ENCODE results near the gene ZNF346.
A peak's percentile ranks its signal among the peaks of the same experiment; 100 is the strongest.

The ZNF346 gene

DNA sequence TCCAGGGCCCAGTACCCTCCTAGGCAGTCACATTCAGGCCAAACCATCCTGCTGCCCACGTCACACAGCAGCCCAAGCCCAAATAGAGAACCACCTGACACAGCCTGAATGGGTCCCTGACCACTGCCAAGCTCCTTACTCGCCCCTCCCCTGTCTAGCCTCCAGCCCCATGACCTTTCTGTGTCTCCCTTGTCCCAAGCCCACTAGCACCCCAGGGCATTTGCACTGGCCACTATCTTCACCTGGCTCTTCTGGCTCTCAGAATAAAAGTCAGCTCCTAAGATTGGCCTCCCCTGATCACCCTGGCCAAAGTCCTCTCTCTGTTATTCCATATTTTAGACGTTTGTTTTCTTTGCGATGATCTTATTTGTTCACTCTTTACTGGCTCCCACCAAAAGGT is 84.7 kb downstream of the ZNF346 start:
- ATAC-seq (no peak), DNase-seq (no peak)
- Mint-ChIP-seq H3K9me3 (no peaks in the 10 kb centered on the region), H3K4me3 (no peak overlapping the region), H3K27ac (no peak overlapping the region), H3K4me1 (peaks cover 6% of the 10 kb centered on the region), H3K27me3 (peaks cover 13% of the 10 kb centered on the region)

DNA sequence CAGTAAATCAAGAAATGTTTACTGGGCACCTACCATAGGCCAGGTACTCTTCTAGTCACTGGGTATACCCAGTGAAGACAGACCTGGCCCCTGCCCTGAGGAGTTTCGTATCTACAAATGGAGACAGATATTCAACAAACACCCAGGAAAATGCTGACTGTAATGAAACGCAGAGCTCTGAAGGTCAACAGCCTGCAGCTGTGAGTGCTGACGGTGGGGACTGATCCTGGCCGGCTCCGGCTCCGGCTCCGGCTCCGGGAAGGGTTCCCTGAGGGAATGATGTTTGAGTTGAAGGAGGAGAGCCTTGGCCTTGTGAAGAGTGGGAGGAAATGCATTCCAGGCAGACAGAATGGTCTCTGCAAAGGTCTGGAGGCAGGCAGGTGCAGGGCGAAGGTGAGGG is 87.3 kb downstream of the ZNF346 start:
- Mint-ChIP-seq H3K4me3 (no peak overlapping the region), H3K4me1 (peaks cover 15% of the 10 kb centered on the region), H3K27me3 (no peaks in the 10 kb centered on the region), H3K9me3 (no peaks in the 10 kb centered on the region), H3K27ac (peak overlapping the region; percentile 13 to 60)
- no peak for ATAC-seq
- no peak for DNase-seq

DNA sequence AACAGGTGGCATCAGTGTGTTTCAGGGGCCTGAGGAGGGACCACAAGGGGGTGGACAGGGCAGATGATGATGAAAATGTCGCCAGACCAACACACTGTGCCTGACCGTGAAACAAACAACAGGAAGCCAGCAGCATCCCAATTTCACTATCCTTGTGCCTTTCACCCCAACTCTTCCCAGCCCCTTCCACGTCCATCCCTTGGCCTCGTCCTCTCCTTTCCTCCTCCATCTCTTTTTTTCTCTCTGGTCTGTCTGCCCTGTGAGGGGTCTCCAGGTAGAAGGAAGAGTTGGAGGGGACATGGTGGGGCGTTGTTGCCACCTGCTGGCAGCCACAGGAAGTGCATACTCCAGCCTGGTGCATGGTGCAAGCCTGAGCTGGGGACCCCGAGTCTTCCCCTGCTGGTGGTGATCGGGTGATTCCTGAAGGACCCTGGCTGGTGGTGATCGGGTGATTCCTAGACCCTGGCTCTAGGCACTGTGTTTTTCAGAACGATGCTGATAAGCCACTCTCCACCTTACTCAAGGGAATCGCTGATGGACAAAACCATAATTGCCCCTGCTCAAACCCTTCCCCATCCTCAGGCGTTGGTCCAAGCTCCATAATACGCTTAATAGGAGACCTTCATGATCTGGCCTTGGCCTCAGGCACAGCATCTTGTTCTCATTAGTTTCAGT is 89.4 kb downstream of the ZNF346 start:
- no peak overlapping the region for H3K27ac Mint-ChIP-seq
- no peaks in the 10 kb centered on the region for H3K9me3 Mint-ChIP-seq
- H3K27me3 Mint-ChIP-seq = no peaks in the 10 kb centered on the region
- peak; percentile 68 to 72 for DNase-seq
- H3K4me3 Mint-ChIP-seq = peak overlapping the region in 1 of 2 donors; percentile 24
- peaks cover 25% of the 10 kb centered on the region for H3K4me1 Mint-ChIP-seq
- ATAC-seq = peak; percentile 56

DNA sequence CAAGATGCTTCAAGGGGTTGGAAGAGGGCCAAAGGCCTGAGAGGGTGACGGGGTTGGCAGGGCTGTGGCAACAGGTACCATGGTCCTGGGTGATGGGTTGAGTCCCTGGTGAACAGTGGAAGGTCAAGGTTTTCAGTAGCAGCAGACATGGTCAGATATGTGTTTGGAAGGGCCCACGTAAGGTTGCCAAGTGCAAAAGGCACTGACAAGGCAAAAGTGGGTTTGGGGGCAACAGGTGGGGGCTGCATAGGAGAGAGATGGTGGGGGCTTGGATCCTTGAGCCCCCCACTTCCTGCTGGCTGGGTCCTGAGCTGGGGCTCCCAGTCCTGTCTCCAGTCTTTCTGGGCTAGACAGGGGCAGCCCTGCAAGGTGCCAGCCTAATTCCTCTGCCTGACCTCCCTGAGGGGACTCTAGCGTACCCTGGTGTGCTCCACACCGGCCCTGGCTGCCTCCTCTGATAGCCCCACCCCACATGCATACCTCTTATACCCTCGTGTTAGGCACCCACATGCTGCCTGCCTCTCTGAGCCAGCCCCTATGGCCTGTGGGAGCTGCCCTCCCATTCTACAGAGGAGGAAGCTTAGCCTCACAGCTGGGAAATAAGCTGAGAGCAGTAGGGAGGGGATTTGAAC is 90.2 kb downstream of the ZNF346 start:
- ATAC-seq = no peak
- H3K9me3 Mint-ChIP-seq = no peaks in the 10 kb centered on the region
- peaks cover 31% of the 10 kb centered on the region for H3K4me1 Mint-ChIP-seq
- no peak overlapping the region for H3K27ac Mint-ChIP-seq
- no peaks in the 10 kb centered on the region for H3K27me3 Mint-ChIP-seq
- DNase-seq = no peak
- H3K4me3 Mint-ChIP-seq = no peak overlapping the region

DNA sequence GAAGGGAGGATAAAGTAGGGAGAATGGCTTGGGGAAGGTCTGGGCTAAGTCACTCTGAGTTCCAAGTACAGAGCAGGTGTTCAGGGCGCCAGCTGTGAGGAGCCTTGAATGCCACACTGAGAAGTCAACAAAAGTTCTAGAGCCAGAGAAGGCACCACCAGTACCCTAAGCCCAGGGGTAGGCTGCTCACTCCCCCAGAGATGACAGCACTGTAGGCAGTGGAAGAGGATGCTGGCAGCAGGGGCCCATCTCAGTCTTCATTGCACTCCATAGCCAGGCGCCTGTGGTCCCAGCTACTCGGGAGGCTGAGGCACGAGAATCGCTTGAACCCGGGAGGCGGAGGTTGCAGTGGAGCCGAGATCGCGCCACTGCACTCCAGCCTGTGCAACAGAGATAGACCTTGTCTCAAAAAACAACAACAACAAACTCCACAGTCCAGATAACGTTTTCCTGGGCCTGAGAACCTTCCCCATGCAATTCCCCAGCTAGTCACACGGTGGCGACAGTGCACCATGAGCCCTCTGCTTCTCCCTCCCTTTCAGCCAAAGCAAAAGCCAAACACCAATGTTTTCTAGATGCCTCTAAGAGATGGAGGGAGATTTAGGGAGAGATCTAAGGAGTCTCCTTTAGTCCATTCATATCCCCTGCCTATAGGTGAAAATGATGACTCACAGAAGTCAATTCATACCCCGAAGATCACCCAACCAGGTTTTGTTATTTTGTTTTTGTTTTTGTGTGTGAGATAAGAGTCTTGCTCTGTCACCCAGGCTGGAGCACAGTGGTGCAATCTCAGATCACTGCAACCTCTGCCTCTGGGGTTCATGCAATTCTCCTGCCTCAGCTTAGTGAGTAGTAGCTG is 91.3 kb downstream of the ZNF346 start:
- DNase-seq = peak; percentile 78

DNA sequence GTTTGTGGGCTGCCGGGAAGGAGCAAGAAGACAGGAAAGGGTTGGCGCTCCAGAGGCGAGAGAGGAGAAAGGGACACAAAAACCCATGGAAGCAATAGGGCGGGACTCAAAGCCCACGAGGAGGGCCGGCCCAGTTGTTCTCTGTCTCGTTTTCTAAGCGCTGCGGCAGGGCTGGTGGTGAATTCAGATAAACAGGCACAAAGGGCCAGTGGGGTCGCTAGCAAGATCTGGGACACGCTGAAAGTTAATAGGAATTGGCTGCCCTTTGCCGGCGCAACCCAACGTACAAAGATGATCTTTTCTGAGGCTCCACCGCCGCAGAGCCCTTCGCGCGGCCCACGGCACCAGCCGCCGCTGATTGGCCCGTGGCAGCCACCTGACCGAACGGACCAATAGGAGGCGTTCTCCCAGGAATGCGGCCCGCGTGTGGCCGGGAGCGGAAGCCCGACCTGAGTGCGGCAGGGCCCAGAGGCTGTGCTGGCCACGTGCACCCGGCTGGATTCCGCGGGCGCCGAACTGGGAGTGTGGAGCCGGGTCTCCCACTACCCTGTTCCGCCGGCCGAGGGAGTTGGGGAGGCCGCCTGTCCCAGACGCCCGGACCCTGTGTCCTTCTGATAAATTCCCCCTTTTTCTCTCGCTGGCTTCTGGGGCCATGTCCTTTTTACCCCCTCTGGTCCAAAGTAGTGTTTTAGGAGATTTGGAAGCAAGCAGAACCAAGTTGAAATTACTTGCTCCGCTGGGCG is 94.3 kb downstream of the ZNF346 start:
- ATAC-seq = peak; percentile 97
- H3K9me3 Mint-ChIP-seq = no peaks in the 10 kb centered on the region
- peaks cover 27% of the 10 kb centered on the region for H3K4me1 Mint-ChIP-seq
- H3K27me3 Mint-ChIP-seq = no peaks in the 10 kb centered on the region
- H3K4me3 Mint-ChIP-seq = peak overlapping the region; percentile 72 to 78
- H3K27ac Mint-ChIP-seq = peak overlapping the region; percentile 84 to 94
- DNase-seq = peak; percentile 80 to 90

More for the DNA sequence above, 91.3 kb downstream of the ZNF346 start:
- Mint-ChIP-seq H3K27me3 (no peaks in the 10 kb centered on the region), H3K9me3 (no peaks in the 10 kb centered on the region), H3K4me3 (no peak overlapping the region), H3K27ac (no peak overlapping the region), H3K4me1 (peaks cover 31% of the 10 kb centered on the region)
- ATAC-seq = peak; percentile 50

GRCh38 chr5:177117441-177118045 is 95.0 kb downstream of the ZNF346 start:
- H3K9me3 Mint-ChIP-seq = no peaks in the 10 kb centered on the region
- H3K4me3 Mint-ChIP-seq = peak overlapping the region; percentile 49 to 72
- ATAC-seq = no peak
- H3K4me1 Mint-ChIP-seq = peaks cover 25% of the 10 kb centered on the region
- H3K27me3 Mint-ChIP-seq = no peaks in the 10 kb centered on the region
- H3K27ac Mint-ChIP-seq = no peak overlapping the region
- DNase-seq = no peak

DNA sequence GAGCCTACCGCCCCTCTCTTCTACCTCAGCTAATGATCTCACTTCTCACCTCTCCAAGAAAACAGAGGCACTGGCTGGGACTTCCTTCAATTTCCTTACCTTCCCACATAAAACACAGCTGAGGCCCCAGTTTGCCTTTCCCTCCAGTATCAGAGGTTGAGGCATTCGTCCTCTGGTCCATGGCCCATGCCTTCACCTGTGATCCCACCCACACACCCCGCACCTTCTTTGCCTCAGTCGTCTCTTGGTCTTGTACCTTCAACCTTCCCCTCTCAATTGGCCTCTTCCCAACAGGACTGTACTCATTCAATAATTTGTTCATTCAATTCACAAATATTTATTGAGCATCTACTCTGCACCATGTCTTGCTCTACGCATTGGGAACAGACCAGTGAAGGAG is 100.1 kb downstream of the ZNF346 start:
- ATAC-seq (no peak), DNase-seq (no peak)
- no peaks in the 10 kb centered on the region for H3K27me3 Mint-ChIP-seq
- no peaks in the 10 kb centered on the region for H3K9me3 Mint-ChIP-seq
- H3K4me3 Mint-ChIP-seq = no peak overlapping the region
- no peak overlapping the region for H3K27ac Mint-ChIP-seq
- no peaks in the 10 kb centered on the region for H3K4me1 Mint-ChIP-seq

DNA sequence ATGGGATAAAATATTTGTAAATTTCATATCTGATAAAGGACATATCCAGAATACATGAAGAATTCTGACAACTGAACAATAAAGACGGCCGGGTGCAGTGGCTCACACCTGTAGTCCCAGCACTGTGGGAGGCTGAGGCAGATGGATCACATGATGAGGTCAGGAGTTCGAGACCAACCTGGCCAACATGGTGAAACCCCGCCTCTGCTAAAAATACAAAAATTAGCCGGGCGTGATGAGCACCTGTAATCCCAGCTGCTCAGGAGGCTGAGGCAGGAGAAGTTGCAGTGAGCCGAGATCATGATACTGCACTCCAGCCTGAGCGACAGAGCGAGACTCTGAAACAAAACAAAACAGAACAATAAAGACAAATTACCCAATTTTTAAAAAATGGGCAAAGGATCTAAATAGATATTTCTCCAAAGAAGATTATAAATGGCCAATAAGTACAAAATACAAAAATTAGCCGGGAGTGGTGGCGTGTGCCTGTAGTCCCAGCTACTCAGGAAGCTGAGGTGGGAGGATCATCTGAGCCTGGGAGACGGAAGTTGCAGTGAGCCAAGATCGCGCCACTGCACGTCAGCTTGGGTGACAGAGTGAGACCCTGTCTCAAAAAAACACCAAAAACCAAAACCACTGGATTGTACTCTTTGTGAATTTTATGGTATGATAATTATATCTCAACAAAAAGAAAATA is 101.4 kb downstream of the ZNF346 start:
- Mint-ChIP-seq H3K4me1 (peaks cover 10% of the 10 kb centered on the region), H3K4me3 (no peak overlapping the region), H3K27ac (no peak overlapping the region), H3K27me3 (no peaks in the 10 kb centered on the region), H3K9me3 (no peaks in the 10 kb centered on the region)
- no peak for ATAC-seq
- DNase-seq = no peak

- peak; percentile 50 for ATAC-seq
- no peak for DNase-seq
- Mint-ChIP-seq H3K9me3 (no peaks in the 10 kb centered on the region), H3K4me3 (no peak overlapping the region), H3K27ac (no peak overlapping the region), H3K27me3 (no peaks in the 10 kb centered on the region), H3K4me1 (peaks cover 16% of the 10 kb centered on the region)
These were observed 102.0 kb downstream of the ZNF346 start for GRCh38 chr5:177124486-177124991.

DNA sequence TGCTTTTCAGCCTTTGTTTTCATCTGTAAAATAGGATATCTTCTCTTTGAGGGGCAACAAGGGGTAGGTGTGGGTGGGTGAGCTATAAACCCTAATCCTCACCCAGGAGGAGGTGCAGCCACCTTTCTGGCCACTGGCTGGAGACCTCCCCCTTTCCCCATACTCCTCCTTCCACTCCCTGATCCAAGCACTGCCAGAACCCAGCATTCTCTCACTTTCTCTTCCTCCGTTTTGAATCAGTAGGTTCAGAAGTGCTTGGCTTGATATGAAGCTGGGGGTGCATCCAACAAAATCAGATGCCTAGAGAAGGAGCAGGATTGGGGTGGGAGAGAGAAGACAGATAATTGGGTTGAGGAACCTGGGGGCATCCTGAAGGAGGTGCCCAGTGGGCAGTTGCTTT is 104.3 kb downstream of the ZNF346 start:
- no peak for ATAC-seq
- Mint-ChIP-seq H3K27me3 (no peaks in the 10 kb centered on the region), H3K9me3 (no peaks in the 10 kb centered on the region), H3K4me3 (no peak overlapping the region), H3K4me1 (peaks cover 38% of the 10 kb centered on the region), H3K27ac (no peak overlapping the region)
- no peak for DNase-seq

DNA sequence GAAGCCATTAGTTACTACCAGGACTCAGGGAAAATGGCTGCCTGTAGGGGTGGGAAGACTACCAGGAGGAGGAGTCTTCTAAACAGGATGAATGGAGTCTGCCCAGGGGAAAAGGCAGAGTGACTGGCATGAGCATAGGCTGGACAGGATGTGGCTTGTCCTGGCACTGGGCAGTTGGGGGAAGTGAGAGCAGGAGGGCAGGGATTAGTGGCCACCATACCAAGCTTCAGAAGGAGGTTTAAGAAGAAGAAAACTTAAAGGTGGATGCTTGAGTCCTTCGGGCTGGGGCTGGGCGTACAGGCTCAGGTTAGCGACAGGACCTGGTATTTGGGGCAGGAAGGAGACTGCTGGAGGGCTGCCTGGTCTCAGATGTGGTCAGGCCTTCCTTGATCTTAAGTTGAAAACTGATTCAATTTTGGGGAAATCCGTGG is 106.1 kb downstream of the ZNF346 start:
- peak overlapping the region in 1 of 2 donors; percentile 81 for H3K27ac Mint-ChIP-seq
- H3K9me3 Mint-ChIP-seq = no peaks in the 10 kb centered on the region
- peaks cover 38% of the 10 kb centered on the region for H3K4me1 Mint-ChIP-seq
- H3K27me3 Mint-ChIP-seq = no peaks in the 10 kb centered on the region
- ATAC-seq (no peak), DNase-seq (peak in 1 of 2 donors; percentile 18)
- peak overlapping the region; percentile 30 to 63 for H3K4me3 Mint-ChIP-seq

DNA sequence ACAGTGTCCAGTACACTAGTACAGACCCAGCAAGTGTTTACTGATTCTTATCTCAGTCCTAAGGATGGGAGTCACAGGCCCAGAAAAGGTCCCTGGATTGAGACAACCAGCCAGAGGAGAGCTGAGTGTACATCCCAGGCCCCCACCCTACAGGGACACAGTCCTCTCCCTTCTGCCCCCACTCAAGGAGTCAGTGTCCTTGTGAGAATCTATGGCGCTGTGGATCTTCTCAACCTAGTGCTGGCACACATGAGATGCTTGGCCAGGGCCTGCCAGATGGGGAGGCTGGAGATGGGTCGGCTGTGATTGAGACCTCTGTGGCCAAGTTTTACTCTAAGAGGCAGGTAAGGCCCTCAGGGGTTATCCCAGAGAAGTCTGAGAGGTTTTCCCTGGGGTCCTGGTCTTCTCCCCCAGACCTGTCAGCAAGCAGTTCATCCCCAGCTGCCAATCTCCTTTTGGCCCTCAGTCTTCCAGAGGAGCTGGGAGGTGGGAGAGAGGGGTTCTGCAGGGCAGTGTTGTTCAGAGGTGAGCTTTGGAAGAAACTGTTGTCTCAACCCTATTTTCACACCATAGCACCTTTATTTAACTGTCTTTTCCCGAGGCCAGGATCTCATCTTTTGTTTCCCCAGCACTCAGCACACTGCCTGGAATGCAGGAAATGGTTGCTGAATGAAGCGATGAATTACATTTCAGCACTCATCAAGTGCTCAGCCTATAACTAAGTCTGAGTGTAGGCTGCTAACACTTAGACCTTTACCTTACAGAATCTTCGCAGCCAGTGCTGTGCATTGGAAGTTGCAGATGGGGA is 107.9 kb downstream of the ZNF346 start:
- DNase-seq (no peak), ATAC-seq (no peak)
- Mint-ChIP-seq H3K4me1 (peaks cover 43% of the 10 kb centered on the region), H3K9me3 (no peaks in the 10 kb centered on the region), H3K27me3 (no peaks in the 10 kb centered on the region), H3K27ac (no peak overlapping the region), H3K4me3 (no peak overlapping the region)

All from stimulated activated naive CD8-positive, alpha-beta T cell treated with anti-CD3 and anti-CD28 coated beads, Interleukin-15, amount 100 ng/mL, for 72 hours (primary cell).